SIG-M5 (cell line): ENCODE data around the gene RALGAPA2.

Experiments
- DNase-seq: peaks from one replicate; lab custom pipeline; 2025; lab: John Stamatoyannopoulos, UW

RALGAPA2 gene

GRCh38 chr20:20436689-20437088 is 275.8 kb downstream of the RALGAPA2 start:
- DNase-seq: no peak

- DNase-seq: no peak
Measured at GRCh38 chr20:20435453-20435852, 277.0 kb downstream of the RALGAPA2 start.

GRCh38 chr20:20432618-20433286 is 279.7 kb downstream of the RALGAPA2 start:
- no peak for DNase-seq

GRCh38 chr20:20430066-20430465 is 282.4 kb downstream of the RALGAPA2 start:
- no peak for DNase-seq

GRCh38 chr20:20428067-20428466 is 284.4 kb downstream of the RALGAPA2 start:
- no peak for DNase-seq

- no peak for DNase-seq
Measured at GRCh38 chr20:20427227-20427864, 285.1 kb downstream of the RALGAPA2 start.

- DNase-seq: no peak
Measured at GRCh38 chr20:20426655-20426907, 285.9 kb downstream of the RALGAPA2 start.

GRCh38 chr20:20425823-20426654 is 286.4 kb downstream of the RALGAPA2 start:
- no peak for DNase-seq

GRCh38 chr20:20423117-20423516 is 289.3 kb downstream of the RALGAPA2 start:
- DNase-seq: no peak

GRCh38 chr20:20417876-20418676 is 294.4 kb downstream of the RALGAPA2 start:
- DNase-seq: no peak

GRCh38 chr20:20415321-20415720 is 297.1 kb downstream of the RALGAPA2 start:
- no peak for DNase-seq

GRCh38 chr20:20414640-20415220 is 297.7 kb downstream of the RALGAPA2 start:
- DNase-seq: no peak

GRCh38 chr20:20413810-20414281 is 298.6 kb downstream of the RALGAPA2 start:
- DNase-seq: no peak

GRCh38 chr20:20412750-20413149 is 299.7 kb downstream of the RALGAPA2 start:
- no peak for DNase-seq

- DNase-seq: no peak
Measured at GRCh38 chr20:20411836-20412235, 300.6 kb downstream of the RALGAPA2 start.

- DNase-seq: no peak
Measured at GRCh38 chr20:20411402-20411801, 301.0 kb downstream of the RALGAPA2 start.

- no peak for DNase-seq
Measured at GRCh38 chr20:20410678-20411077, 301.8 kb downstream of the RALGAPA2 start.

GRCh38 chr20:20409331-20409730 is 303.1 kb downstream of the RALGAPA2 start:
- no peak for DNase-seq

- DNase-seq: no peak
Measured at GRCh38 chr20:20407891-20408805, 304.3 kb downstream of the RALGAPA2 start.

- DNase-seq: no peak
Measured at GRCh38 chr20:20406306-20406705, 306.1 kb downstream of the RALGAPA2 start.

GRCh38 chr20:20405623-20406022 is 306.8 kb downstream of the RALGAPA2 start:
- DNase-seq: no peak
